ENCODE measurements around the gene DPEP1.
"Not testable (repeated sequence)": the region's sequence is repeated elsewhere in the genome, so short reads cannot be mapped to it uniquely, and the experiment has no call there.

The DPEP1 gene

DNA sequence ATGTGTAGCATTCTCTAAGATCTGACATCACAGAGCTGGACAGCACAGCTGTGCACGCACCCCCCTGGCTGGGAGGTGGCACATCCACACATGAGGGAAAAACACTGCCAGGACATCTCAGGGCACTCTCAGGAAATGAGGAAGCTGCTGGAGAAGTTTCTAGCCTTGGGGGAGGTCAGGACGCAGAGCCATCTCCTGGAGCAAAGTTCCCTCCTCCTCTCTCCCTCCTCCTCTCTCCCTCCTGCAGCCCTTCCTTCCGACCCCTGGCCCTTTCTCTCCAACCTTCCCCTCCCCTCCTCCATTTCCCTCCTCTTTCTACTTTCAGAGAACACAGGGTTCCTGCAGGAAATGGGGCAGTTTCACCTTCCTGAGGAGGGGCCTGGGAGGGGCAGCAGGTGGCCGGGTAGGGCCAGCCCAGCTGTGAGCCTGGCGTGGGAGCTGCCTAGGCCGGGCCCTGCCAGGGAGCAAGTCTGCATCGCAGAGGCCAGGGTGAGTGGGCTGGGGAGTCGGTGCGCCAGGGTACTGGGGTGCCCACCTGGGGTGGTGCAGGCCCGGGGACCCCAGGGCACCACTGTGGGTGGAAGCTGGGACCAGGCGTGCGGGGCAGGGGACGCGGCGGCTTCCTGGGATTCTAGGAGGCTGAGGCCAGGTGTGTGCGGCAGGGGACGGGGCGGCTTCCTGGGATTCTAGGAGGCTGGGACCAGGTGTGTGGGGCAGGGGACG lies at the start of gene DPEP1:
Gene DPEP1 (plus strand): TSS at position 412 of the 723 bp plus-strand sequence. CDS start 16,769 bp downstream, outside the sequence.
- no peak for DNase-seq (ENCODE audit: low read depth)

DNA sequence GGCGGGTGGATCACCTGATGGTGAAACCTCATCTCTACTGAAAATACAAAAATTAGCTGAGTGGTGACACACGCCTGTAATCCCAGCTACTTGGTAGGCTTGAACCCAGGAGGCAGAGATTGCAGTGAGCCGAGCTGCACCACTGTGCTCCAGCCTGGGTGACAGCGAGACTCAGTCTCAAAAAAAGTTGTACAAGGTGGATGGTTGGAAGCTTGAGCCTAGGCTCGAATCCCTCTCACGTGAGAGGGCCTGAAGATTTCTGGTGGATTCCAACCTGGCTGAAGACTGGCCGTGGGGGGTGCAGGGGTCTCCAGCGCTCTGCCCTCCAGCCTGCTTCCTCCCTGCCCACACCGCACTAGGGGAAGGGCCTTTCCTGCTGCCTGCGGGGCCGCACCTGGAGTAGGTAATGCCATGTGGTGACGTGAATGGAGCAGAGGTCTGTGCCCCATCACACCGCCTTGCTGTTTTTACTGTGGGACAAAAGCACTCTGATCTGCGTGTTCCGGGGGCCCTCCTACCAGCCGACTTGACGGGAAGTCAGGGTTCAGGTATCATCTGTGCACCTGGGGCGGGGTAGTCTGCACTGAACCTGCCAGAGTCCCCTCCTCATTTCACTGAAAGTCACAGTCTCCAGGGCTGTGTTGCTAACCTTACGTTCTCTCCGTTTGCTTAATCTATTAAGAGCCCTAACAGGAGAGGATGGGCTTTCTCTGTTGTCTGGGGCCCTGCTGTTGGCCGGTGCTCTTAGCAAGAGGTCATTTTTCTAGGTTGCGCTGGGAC lies 48.8 kb upstream of the DPEP1 start:
- DNase-seq (ENCODE audit: low read depth): no peak

DNA sequence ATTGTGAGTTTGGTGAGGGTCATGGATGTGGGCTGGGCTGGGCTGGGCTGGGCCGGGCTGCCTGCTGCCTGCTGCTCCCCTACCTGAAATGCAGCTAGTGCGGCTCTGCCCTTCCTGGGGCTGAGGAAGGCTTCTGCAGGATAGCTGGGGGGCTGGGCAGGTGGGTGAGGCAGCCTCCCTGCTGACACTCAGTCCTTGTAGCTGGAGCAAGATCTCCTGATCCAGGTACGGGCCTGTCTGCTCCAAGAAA lies 48.3 kb upstream of the DPEP1 start:
- no peak for DNase-seq (ENCODE audit: low read depth)

DNA sequence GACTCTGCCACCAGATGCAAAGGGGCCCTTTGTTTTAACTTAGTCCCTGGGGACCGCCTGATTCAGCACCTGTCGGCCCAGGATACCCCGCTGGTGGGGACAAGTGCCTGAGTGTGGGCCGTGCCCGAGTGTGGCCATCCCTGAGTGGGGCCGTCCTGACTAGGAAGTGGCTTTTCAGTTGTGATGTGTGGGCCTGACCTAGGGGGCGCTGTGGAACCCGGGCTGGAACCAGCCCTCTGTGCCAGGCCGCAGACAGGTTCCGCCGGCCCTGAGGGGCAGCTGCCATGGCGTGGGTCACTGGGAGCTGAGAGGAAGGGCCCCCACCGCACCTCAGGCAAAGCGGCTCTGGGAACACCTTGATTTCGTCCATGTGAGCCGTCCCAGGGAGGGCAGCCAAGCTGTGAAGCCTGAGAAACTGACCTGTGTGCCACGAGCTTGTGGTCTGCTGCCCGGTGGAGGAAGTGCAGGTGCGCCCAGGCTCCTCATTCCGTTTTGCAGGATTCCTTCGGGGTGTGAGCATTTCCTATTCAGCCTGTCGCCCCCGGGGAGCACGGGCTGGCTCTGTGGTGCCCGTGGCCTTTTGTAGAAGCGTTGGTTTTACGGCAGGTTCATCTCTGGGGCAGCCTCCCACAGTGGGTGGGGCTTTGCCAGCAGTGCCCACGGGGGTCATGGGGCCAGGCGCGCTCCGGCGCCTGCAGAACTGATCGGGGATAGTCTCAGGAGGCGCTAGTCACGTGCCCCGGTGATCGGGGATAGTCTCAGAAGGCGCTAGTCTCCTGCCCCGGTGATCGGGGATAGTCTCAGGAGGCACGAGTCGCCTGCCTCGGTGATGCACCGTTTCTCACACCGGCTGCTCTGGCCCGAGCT lies 47.7 kb upstream of the DPEP1 start:
- no peak for DNase-seq (ENCODE audit: low read depth)

DNA sequence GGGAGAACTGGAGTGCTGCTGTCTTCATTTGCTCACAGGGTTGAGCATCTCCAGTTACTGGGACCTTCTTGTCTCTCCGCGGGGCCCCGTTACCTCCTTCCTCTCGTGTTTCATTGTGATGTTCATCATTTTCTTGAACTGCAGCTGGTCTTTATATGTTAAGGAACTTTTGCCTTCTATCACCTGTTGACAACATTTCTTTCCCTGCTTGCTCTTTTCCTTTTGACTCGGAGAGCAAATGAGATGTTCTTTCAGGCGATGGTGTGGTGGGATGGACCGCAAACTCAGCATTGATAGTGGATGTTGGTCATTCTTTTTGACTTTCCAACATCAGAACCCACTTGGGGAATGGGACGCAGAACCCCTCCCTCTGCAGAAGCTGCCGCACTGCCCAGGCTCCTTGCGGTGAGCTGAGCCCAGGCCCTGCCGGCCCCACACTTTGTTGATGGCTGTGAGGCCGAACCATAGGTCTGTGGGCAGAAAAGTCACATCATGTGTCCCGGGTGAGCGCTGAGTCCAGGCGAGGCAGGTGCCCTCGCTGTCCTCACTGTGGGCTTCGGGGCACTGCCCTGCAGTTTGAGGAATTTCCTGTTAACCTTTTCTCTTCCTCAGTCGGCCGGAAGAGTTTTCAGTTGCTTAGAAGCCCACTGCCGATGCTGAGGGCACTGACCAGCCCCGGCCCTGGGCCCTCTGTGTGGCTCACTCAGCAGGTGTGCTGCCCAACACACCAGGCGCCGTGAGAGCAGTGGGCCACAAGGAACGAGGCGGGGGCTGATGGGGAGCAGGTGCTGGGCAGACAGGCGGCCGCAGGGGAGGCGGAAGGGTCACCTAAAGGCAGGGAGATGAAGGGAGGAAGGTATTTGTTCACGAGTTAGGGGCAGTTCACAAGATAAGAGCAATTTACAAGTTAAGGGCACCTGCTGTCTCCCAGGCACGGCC lies 45.5 kb upstream of the DPEP1 start:
- DNase-seq (ENCODE audit: low read depth): no peak

DNA sequence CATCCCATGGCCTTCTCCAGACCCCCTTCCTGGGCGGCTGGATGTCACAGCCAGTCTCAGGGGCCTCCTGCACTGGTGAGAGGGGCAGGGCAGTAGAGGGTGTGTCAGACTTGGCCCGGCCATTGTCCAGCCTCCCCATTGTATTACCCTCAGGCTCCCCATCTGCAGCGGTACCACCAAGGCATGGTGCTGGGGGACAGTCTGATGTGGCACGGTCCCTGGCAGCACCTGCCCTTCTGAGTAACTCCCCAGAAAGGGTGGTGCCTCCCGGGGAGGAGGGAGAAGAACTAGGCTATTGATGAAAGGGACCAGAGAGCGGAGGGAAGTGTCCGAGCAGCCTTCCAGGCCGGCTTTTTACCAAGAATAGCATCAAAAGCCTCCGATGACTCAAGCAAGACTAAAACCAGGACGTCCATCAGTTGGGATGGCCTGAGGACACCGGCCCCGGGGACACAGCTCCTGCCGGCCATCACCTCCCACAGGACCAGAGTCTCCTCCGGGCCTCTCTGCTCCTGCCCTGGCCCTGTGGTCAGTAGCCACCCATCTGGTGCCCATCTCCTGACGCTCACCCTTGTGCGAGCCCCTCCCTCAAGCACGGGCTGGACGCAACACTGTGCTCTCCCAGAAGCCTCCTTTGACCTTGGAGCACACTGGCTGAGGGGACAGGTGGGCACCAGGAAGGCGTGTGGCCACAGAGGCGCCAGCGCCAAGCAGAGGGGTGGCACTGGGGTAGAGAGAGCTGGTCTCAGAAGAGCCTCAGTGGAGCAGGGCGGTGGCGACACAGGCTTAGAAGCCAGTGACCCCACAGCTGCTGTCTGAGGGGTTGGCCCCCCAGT lies 43.7 kb upstream of the DPEP1 start:
- DNase-seq (ENCODE audit: low read depth): no peak

DNA sequence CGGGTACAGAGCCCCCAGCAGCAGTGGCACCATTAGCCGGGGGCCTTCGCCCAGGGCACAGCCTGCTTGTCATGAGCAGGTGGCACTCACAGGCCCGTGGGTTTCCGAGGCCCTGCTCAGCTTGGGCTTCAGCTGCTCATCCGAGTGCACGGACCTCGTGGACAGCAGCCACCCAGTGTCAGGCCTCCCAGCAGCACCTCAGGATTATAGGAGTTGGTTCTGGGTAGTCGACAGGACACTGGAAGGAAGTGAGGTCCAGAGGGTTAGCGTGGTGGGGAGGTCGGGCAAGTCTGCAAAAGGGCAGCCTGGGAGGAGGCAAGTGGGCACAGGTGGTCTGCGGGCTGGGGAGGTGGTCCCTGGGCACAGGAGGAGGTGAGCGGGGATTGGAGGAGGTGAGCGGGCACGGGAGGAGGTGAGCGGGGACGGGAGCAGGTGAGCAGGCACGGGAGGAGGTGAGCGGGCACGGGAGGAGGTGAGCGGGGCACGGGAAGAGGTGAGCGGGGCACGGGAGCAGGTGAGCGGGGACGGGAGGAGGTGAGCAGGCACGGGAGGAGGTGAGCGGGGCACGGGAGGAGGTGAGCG lies 43.0 kb upstream of the DPEP1 start:
- DNase-seq (ENCODE audit: low read depth): no peak

DNA sequence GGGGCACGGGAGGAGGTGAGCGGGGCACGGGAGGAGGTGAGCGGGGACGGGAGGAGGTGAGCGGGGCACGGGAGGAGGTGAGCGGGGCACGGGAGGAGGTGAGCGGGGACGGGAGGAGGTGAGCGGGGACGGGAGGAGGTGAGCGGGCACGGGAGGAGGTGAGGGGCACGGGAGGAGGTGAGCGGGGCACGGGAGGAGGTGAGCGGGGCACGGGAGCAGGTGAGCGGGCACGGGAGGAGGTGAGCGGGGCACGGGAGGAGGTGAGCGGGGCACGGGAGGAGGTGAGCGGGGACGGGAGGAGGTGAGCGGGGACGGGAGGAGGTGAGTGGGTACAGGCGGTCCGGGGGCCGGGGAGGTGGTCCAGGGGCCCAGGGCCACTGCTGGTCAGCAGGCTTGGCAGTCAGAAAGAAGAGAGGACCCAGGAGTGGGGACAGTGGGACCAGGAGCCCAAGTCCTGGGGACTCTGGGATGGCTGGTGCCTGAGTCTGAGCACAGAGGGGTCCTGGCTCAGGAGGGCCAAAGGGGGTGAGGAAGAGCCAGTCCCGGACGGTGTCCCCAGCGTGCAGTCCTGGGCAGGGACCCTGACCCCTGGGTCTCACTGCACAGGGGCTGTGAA lies 42.4 kb upstream of the DPEP1 start:
- DNase-seq (ENCODE audit: low read depth): not testable (repeated sequence)

DNA sequence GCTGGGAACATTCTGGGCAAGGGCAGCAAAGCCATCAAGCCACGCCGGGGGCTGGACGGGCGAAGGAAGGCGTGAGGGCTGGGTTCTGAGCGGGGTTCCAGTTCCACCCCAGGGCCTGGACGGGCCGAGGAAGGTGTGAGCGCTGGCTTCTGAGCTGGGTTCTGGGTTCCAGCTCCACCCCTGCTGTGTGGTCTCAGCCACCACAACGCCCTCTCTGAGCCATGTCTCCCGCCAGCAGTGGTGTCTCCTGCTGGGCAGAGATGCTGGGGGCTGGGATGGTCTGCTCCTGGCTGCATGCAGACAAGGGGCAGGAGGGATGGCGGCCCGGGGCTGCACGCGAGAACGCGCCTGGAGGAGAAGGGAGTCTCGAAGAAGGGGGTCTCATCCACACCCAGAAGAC lies 41.8 kb upstream of the DPEP1 start:
- no peak for DNase-seq (ENCODE audit: low read depth)

DNA sequence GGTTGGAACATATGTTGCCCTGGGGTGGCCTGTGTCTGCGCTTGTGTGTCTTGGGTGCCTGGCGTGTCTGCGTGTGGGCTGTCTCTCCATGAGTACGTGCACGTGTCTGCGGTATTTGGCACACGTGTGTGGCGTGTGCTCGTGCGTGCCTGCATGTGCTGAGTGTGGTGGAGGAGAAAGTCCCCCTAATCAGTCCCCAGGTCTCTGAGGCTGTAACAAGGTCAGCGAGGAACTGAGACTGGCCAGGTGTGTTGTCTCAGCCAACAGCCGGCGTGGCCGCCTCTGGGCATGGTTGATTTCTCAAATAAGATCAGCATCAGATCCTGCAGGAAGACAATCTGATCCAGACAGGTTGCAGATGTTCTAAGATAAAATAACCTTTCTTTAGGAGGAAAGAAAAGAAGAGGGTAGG lies 41.4 kb upstream of the DPEP1 start:
- no peak for DNase-seq (ENCODE audit: low read depth)

DNA sequence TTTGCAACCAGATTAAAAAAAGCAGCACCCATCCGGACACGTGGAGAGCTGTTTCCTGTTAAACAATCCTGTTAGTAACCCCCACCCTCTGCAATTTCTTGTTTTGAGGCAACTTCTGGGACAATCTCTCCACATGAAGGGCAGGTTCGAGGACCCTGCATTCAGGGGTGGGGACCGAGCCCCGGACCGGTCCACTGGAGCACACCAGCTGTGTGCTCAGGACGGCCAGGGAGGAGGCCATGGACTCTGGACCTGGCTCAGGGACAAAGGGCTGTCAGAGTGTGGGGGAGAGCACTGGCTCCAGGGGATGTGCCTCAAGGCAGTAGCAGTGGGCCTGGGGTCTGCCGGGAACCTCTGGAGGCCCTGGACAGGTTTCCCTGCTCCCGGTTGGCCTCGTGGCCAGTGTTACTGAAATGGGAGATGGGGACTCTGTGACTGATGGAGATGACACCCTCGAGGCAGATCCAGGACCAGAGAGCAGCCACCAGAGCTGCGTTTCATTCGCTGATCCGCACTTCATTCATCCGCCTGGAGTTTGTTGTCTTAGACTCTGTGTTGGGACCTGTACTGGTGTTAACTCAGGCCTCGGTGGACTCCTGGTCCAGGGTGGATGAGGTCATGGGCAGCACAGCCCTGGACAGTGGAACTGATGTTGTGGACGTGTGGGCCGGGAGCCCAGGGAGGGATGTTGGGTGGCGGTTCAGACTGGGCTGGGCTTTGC lies 40.8 kb upstream of the DPEP1 start:
- no peak for DNase-seq (ENCODE audit: low read depth)

DNA sequence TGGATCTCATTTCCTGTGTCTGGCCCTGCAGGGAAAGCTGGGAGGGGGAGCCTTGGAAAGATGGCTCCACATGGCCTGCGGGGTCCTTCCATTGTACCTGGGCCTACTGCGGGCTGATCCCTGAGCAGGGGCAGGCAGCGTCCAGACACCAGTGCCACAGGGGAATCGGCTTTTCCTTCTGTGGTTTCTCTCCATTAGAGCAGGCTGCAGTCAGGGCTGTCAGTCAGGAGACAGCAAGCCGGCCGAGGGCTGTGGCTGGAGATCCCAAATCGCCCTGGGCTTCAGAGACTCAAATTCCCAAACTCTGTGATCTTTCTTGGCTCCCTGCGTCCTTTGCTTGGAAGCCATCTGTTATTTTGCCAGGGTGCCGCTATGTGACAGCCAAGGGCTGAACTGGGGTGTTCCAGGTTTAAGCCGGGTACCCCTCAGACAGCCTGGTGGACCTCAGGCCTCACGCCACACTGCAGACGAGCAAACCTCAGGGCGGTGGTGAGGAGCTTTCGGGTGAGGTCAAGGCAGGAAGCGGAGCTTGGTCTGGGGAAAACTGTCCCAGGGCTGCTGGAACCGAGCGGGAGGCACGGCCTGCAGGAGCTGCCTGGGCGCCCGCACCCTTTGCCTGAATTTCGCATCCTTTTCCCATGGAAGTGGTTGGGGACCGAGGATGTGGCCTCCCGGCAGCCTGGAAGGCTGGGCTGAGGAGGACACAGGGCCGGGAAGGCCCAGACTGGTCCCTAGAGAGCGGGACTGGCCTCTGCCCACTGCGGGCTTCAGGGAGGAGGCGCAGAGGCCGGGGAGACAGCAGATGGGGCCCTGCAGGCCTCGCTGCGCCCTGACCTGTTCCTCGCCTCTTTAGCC lies 39.4 kb upstream of the DPEP1 start:
- DNase-seq (ENCODE audit: low read depth): no peak

DNA sequence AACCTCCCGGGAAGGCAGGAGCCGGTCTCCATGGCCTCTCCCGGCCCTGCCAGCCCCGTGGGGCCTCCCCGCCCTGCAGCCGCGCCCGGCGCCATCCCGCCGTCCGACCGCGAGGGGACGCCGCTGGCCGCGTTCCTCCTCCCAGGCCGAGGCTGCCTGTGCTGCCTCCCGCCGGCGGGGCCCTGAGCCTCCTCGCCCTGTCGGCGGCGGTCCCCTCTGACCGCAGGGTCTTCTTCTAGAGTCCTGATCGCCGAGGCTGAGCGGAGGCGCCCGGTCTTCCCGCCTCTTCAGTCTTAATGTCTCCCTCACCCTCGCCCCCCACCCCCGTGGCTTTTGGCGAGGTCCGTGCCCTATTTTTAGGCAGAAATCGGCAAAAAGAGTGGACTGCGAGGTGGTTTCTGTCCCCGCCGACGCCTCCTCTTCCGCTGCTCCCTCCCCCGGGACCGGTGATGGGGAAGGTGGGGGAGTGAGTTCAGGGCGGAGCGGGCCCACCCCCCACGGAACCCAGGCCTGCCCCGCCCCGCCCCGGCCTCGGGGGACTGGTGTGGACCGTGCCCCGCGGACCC lies 38.7 kb upstream of the DPEP1 start:
- no peak for DNase-seq (ENCODE audit: low read depth)

DNA sequence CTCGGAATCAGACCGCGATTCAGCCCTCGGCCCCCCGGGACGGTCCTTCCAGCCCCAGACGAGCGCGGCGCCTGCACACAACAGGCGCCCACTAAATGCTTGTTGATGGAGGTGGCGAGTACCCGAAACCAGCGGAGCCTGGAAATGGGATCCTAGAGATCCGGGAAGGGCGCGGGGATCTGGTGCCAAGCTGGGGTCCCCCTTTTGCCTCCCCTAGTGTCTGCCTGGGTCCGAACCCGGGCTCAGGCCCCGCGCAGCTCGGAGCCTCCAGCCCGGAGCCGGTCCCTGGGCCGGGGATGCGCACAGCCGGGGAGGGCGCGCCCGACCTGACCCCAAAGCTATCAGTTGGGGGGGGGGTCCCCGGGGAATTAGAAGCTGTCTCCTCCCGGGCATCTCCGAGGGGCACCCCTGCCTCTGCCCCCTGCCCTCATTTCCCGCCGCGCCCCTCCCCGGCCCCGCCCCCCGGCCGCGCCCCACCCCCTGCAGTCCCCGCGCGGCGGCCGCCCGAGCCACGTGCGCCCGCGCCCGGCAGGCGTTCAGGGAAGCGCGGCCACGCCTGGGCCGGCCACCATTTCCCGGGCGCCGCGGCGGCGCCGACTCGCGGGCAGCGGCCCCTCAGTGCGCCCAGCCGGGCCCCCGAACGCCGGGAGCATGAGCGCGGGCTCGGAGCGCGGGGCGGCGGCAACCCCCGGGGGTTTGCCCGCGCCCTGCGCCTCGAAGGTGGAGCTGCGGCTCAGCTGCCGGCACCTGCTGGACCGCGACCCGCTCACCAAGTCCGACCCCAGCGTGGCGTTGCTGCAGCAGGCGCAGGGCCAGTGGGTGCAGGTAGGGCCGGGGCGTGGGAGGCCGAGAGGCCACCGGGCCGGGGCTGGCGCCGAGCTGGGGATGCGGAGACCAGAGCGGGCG lies 37.9 kb upstream of the DPEP1 start, which contains the start of gene CPNE7:
Gene CPNE7 (plus strand): TSS at position 512 of the 906 bp plus-strand sequence. CDS start 140 bp downstream, at position 652.
- no peak for DNase-seq (ENCODE audit: low read depth)

DNA sequence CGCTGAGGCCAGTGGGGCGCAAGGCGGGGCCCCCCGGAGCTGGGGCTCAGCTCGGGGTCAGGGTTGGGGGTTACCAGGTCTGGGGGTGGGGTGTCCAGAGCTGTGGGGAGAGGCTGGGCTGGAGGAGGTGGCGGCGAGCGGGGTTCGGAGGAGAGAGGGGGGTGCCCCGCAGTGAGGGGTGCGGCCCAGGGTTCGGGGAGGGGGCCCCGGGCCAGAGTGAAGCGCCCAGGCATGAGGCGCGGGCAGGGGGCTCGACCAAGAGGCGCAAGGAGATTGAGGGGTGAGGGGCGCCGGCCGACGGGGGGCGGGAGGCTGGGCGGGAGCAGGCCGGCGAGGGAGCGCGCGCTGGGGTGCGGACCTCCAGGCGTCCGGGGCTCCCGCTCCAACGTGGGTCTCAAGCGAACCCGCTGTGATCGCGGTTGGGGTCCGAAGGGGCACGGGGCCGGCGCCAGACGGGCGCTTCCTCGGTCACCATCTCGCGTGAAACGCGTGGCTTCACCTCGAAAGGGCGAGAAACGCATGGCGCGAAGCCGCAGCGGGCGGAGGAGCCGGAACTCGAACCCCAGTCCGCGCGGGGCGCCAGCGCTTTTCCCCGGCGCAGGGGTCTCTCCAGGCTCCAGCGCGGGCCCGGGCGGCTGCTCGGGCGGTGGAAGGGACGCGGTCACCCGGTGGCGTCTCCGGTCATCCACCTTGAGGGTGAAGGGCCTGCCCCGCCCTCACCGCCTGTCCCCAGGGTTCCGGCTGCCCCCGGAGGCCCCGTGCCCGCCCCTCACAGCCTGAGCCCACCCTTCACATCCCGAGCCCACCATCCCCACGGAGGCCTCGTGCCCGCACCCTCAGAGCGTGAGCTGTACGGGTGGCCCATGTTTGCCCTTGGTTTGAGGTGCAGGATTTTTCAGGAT lies 37.0 kb upstream of the DPEP1 start:
- no peak for DNase-seq (ENCODE audit: low read depth)
